ENCODE data around the gene AK4.

The AK4 gene

DNA sequence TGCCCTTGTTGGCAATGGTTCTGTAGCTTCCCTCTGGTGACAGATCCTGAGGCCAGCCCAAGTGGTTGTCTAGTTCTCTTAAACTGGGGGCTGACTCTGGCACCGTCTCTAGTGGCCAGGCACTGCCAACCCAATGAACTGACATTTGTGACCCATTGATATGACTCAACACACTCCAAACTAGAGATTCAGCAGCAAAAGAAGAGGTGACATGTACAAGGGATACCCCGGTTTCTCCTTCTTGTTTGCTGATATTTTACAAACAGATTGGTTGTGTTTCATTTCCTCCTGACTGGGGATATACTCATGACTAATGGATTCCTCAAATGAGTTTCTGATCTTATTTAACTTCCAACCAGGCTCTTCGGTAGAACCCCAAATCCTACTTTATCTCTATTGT lies 95.5 kb downstream of the AK4 start:
- H3K4me2 ChIP-seq (ENCODE audit: low read length), result no peak overlapping the region
- no peaks in the 10 kb centered on the region for H3K36me3 ChIP-seq (ENCODE audit: control insufficient read depth, insufficient read depth, low read length)
- no peak overlapping the region for H3K4me3 ChIP-seq (ENCODE audit: low read depth, low read length)
- H3K27me3 ChIP-seq (ENCODE audit: control insufficient read depth, insufficient read depth, low read length), result no peaks in the 10 kb centered on the region
- no peaks in the 10 kb centered on the region for H3K9me3 ChIP-seq (ENCODE audit: control insufficient read depth, low read length)
- no peaks in the 10 kb centered on the region for H3K79me2 ChIP-seq
- no peak overlapping the region for H2AFZ ChIP-seq
- no peak overlapping the region for H3K9ac ChIP-seq
- H3K27ac ChIP-seq, result no peak overlapping the region
- TF ChIP-seq, protein P1, sequence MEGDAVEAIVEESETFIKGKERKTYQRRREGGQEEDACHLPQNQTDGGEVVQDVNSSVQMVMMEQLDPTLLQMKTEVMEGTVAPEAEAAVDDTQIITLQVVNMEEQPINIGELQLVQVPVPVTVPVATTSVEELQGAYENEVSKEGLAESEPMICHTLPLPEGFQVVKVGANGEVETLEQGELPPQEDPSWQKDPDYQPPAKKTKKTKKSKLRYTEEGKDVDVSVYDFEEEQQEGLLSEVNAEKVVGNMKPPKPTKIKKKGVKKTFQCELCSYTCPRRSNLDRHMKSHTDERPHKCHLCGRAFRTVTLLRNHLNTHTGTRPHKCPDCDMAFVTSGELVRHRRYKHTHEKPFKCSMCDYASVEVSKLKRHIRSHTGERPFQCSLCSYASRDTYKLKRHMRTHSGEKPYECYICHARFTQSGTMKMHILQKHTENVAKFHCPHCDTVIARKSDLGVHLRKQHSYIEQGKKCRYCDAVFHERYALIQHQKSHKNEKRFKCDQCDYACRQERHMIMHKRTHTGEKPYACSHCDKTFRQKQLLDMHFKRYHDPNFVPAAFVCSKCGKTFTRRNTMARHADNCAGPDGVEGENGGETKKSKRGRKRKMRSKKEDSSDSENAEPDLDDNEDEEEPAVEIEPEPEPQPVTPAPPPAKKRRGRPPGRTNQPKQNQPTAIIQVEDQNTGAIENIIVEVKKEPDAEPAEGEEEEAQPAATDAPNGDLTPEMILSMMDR (IDR thresholded peaks at IDR 0.05), result no peak
- H3K4me1 ChIP-seq, result no peaks in the 10 kb centered on the region

DNA sequence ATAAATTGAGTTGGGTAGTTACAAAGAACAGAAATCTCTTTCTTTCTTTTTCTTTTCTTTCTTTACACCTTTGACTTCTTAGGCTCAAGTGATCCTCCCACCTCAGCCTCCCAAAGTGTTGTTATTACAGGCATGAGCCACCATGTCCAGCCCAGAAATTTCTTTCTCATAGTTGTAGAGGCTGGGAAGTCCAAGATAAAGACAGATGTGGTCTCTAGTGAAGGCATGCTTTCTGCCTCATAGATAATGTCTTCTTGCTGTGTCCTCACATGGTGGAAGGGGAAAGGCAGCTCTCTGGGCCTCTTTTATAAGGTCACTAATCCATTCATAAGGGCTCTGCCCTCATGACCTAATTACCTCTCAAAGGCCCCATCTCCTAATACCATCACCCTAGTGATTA lies 97.3 kb downstream of the AK4 start:
- TF ChIP-seq, protein P1 (IDR thresholded peaks at IDR 0.05), result no peak
- H3K79me2 ChIP-seq, result no peaks in the 10 kb centered on the region
- no peak overlapping the region for H3K27ac ChIP-seq
- no peak overlapping the region for H3K9ac ChIP-seq
- H3K4me2 ChIP-seq (ENCODE audit: low read length), result no peak overlapping the region
- H3K36me3 ChIP-seq (ENCODE audit: control insufficient read depth, insufficient read depth, low read length), result no peaks in the 10 kb centered on the region
- H3K27me3 ChIP-seq (ENCODE audit: control insufficient read depth, insufficient read depth, low read length), result no peaks in the 10 kb centered on the region
- no peak overlapping the region for H3K4me3 ChIP-seq (ENCODE audit: low read depth, low read length)
- H2AFZ ChIP-seq, result no peak overlapping the region
- no peaks in the 10 kb centered on the region for H3K9me3 ChIP-seq (ENCODE audit: control insufficient read depth, low read length)
- H3K4me1 ChIP-seq, result no peaks in the 10 kb centered on the region

DNA sequence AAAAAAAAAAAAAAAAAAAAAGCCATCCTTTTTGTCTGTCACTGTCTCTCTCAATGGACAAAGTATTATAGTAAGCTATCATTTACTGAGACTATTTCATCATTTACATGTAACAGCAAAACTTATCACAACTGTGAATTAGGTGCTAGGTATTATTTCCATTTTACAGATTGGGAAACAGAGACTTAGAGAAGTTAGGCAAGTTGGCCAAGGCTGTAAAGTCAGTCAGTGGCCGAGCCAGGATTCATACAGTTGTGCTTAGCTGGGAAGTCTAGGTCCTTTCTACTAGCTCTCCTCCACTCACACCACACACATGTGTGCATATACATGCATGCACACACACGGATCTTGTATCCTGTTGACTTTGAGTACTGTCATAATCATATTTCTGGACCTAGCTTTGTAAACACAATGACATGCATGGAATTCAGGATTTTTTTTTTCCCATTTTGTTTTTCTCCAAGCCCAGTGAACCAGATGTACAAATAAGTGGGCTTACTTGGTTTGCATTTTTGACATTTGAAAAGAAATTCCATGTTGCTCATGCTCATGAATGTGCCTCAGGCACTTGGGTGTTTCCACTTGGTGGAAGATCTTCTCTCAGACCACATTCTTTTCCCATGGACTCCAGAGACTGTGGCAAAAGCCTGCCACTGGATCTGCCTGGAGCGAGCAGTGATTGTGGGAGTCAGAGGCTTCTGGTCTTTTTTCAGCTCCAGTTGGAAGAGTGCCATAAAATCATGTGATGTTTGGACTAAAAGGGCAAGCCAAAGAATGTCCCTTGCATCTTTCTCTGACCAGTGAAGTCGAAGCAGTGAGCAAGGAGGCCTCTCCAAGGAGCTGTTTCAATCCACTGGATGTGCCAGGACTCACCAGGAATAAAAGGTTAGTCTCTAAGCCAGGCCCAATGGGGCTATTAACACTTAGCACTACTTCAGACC lies 99.7 kb downstream of the AK4 start:
- Histone ChIP-seq H2AFZ (peak overlapping the region; percentile 62), H3K36me3 (ENCODE audit: control insufficient read depth, insufficient read depth, low read length) (no peaks in the 10 kb centered on the region), H3K9me3 (ENCODE audit: control insufficient read depth, low read length) (no peaks in the 10 kb centered on the region), H3K4me2 (ENCODE audit: low read length) (no peak overlapping the region), H3K27ac (no peak overlapping the region), H3K27me3 (ENCODE audit: control insufficient read depth, insufficient read depth, low read length) (no peaks in the 10 kb centered on the region), H3K4me3 (ENCODE audit: low read depth, low read length) (no peak overlapping the region), H3K9ac (no peak overlapping the region), H3K4me1 (no peaks in the 10 kb centered on the region), H3K79me2 (no peaks in the 10 kb centered on the region)
- TF ChIP-seq, protein P1 (IDR thresholded peaks at IDR 0.05), result no peak

DNA sequence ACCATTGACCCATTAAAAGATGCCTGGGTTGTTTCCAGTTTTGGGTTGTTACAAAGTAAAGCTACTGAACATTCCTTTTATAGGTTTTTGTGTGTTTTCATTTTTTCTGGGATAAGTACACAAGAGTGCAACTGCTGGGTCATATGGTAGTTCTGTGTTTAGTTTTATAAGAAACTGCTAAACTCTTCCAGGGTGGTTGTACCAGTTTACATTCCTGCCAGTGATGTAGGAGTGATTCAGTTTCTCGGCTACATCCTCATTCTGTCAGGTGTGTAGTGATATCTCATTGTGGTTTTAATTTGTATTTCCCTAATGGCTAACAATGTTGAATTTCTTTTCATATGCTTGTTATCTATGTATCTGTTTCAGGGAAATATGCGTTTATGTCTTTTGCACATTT lies 102.8 kb downstream of the AK4 start:
- H3K79me2 ChIP-seq, result no peaks in the 10 kb centered on the region
- no peak overlapping the region for H2AFZ ChIP-seq
- no peaks in the 10 kb centered on the region for H3K9me3 ChIP-seq (ENCODE audit: control insufficient read depth, low read length)
- H3K9ac ChIP-seq, result no peak overlapping the region
- H3K4me2 ChIP-seq (ENCODE audit: low read length), result no peak overlapping the region
- H3K4me3 ChIP-seq (ENCODE audit: low read depth, low read length), result no peak overlapping the region
- H3K27ac ChIP-seq, result no peak overlapping the region
- H3K4me1 ChIP-seq, result no peaks in the 10 kb centered on the region
- TF ChIP-seq, protein P1 (IDR thresholded peaks at IDR 0.05), result no peak
- no peaks in the 10 kb centered on the region for H3K27me3 ChIP-seq (ENCODE audit: control insufficient read depth, insufficient read depth, low read length)
- no peaks in the 10 kb centered on the region for H3K36me3 ChIP-seq (ENCODE audit: control insufficient read depth, insufficient read depth, low read length)

All from parathyroid adenoma (tissue), 2 donors.